ENCODE results near the gene GNB4. TPM values are rescaled to one million over a fixed set of nuclear protein-coding genes. Genes with fewer than 3 reads are reported as not detected.

Gene GNB4
- total RNA-seq, 1 donor from 2014 or later, result 23.3 TPM

DNA sequence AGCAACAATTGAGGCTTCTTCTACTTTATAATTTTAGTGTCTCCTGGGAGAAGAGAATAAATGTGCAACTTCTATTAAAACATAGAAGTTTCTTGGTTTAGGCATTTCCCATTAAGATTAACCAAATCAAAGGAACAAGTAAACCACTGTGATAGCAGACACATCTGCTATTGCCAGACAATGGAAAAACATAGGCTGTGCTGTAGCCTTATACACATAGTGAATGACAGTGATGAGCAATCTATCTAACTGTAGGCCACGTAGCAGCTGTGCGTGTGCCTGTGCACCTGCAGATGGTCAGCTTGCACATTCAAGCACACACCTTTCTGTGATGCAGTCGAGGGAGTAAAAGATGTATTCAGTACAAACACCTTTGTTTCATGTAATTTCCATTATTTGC is 32.7 kb downstream of the GNB4 start:
- H3K9me3 ChIP-seq, result no peaks in the 10 kb centered on the region
- TF ChIP-seq POLR2A (IDR thresholded peaks at IDR 0.05), result no peak
- TF ChIP-seq POLR2AphosphoS5 (IDR thresholded peaks at IDR 0.05; ENCODE audit: insufficient read depth in 1 of 2, low read depth in 1 of 2), result no peak
- TF ChIP-seq CTCF (IDR thresholded peaks at IDR 0.05), result no peak
- H3K36me3 ChIP-seq, result peaks cover 0 to 18% of the 10 kb centered on the region in 2 donors
- no peaks in the 10 kb centered on the region for H3K4me1 ChIP-seq
- no peaks in the 10 kb centered on the region for H3K27me3 ChIP-seq
- H3K4me3 ChIP-seq, result no peak overlapping the region
- intact Hi-C loops (cut with DNase I), result no loop called here
- DNase-seq (ENCODE audit: extremely low spot score in 2 of 2), result no peak
- no peak overlapping the region for H3K27ac ChIP-seq

DNA sequence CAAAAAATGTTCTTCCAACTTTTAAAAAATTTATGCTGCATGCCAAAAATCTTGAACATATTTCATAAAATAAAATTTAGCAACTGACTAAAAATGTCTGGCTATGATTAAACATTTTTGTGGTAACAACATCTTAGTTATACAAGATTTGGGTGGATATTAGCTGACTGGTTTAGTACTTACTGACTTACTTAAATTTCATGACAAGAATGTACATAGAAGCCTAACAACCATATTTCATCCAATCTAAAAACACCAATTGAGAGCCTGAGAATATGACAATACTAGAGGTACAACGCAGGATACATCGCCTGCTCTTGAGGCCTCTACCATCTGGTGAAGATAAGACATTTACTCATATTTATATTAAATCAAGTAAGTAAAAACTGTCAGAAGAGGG is 34.6 kb downstream of the GNB4 start:
- no peak overlapping the region for H3K27ac ChIP-seq
- no peaks in the 10 kb centered on the region for H3K4me1 ChIP-seq
- intact Hi-C loops (cut with DNase I), result no loop called here
- no peak overlapping the region for H3K4me3 ChIP-seq
- DNase-seq (ENCODE audit: extremely low spot score in 2 of 2), result no peak
- H3K36me3 ChIP-seq, result peaks cover 0 to 19% of the 10 kb centered on the region in 2 donors
- no peaks in the 10 kb centered on the region for H3K9me3 ChIP-seq
- TF ChIP-seq CTCF (IDR thresholded peaks at IDR 0.05) (no peak), POLR2A (IDR thresholded peaks at IDR 0.05) (no peak), POLR2AphosphoS5 (IDR thresholded peaks at IDR 0.05; ENCODE audit: insufficient read depth in 1 of 2, low read depth in 1 of 2) (no peak)
- H3K27me3 ChIP-seq, result no peaks in the 10 kb centered on the region

GRCh38 chr3:179415377-179415776 is 35.9 kb downstream of the GNB4 start:
- H3K36me3 ChIP-seq, result peaks cover 0 to 19% of the 10 kb centered on the region in 2 donors
- H3K4me3 ChIP-seq, result no peak overlapping the region
- intact Hi-C loops (cut with DNase I), result no loop called here
- TF ChIP-seq CTCF (IDR thresholded peaks at IDR 0.05), result no peak
- no peaks in the 10 kb centered on the region for H3K9me3 ChIP-seq
- H3K27ac ChIP-seq, result no peak overlapping the region
- DNase-seq (ENCODE audit: extremely low spot score in 2 of 2), result no peak
- no peaks in the 10 kb centered on the region for H3K27me3 ChIP-seq
- no peaks in the 10 kb centered on the region for H3K4me1 ChIP-seq

DNA sequence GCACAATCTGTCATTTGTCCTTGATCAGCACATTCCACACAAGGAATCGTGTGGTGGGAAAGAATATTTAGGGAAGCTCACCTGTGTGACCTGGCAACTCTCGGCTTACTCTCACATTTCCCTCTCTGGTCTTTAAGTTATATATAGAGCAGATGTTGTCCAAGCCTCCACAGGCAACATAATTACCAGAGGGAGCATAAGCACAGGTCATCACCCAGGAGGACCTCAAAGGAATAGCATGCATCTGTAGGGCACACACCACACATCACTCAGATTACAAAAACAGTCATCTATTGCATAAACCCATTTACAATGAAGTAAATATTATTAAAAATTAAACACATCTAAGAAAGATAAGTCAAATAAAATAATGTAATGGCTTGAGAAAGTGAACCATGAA is 36.5 kb downstream of the GNB4 start:
- peaks cover 0 to 19% of the 10 kb centered on the region in 2 donors for H3K36me3 ChIP-seq
- intact Hi-C loops (cut with DNase I), result no loop called here
- no peaks in the 10 kb centered on the region for H3K4me1 ChIP-seq
- TF ChIP-seq POLR2AphosphoS5 (IDR thresholded peaks at IDR 0.05; ENCODE audit: insufficient read depth in 1 of 2, low read depth in 1 of 2) (no peak), POLR2A (IDR thresholded peaks at IDR 0.05) (no peak), CTCF (IDR thresholded peaks at IDR 0.05) (no peak)
- no peaks in the 10 kb centered on the region for H3K9me3 ChIP-seq
- no peaks in the 10 kb centered on the region for H3K27me3 ChIP-seq
- DNase-seq (ENCODE audit: extremely low spot score in 2 of 2), result no peak
- H3K4me3 ChIP-seq, result no peak overlapping the region
- no peak overlapping the region for H3K27ac ChIP-seq

DNA sequence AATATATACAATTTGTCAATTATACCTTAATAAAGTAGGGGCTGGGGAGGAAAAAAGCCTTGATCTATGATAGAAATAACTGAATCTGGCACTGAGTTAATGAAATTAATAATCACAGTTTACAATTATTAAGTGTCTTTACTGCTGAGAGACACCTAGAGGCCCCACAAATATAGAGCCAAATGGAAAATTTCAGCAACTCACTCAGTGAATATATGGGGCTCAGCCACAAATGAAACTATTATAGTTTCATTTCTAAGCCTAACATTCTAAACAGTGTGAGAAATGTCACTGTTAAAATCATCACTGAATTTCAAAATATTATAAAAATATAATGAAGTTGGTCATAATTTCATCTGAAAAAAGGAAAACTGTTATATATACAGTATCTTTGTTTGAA is 40.3 kb downstream of the GNB4 start:
- no peaks in the 10 kb centered on the region for H3K9me3 ChIP-seq
- H3K27ac ChIP-seq, result no peak overlapping the region
- no peak overlapping the region for H3K4me3 ChIP-seq
- H3K27me3 ChIP-seq, result no peaks in the 10 kb centered on the region
- no peak for DNase-seq (ENCODE audit: extremely low spot score in 2 of 2)
- peaks cover 0 to 9% of the 10 kb centered on the region in 2 donors for H3K36me3 ChIP-seq
- no peaks in the 10 kb centered on the region for H3K4me1 ChIP-seq
- intact Hi-C loops (cut with DNase I), result no loop called here
- TF ChIP-seq POLR2A (IDR thresholded peaks at IDR 0.05) (no peak), CTCF (IDR thresholded peaks at IDR 0.05) (no peak), POLR2AphosphoS5 (IDR thresholded peaks at IDR 0.05; ENCODE audit: insufficient read depth in 1 of 2, low read depth in 1 of 2) (no peak)

Data from vagina (tissue), 2 donors.